ENCODE measurements around the gene WNT1.
A peak's percentile ranks its signal among the peaks of the same experiment; 100 is the strongest.

Gene WNT1

DNA sequence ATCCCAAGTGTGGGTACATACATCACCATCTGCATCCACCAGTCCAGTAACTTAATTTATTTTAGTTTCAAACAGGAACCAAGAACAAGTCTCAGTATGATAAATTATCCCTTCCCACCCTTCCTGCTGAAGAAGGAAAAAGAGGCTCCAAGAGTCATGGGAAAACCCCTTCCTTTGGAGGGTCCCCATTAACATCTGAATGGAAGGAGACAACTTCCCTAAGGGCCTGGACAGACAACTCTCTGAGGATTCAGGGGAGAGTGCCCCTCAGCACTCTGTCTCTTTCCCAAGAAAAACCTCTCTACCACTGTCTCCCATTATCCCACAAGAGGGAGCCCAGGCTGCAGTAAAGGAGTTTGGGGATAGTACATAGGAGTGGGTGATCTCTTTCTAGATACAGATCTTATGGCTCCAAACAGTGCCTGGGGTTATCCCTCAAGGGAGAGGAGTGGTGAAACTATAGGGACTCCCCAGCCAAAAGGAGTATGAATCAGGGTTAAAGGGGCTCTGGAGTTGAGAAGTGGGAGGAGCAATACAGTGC is 12.8 kb upstream of the WNT1 start:
- no peak for DNase-seq

DNA sequence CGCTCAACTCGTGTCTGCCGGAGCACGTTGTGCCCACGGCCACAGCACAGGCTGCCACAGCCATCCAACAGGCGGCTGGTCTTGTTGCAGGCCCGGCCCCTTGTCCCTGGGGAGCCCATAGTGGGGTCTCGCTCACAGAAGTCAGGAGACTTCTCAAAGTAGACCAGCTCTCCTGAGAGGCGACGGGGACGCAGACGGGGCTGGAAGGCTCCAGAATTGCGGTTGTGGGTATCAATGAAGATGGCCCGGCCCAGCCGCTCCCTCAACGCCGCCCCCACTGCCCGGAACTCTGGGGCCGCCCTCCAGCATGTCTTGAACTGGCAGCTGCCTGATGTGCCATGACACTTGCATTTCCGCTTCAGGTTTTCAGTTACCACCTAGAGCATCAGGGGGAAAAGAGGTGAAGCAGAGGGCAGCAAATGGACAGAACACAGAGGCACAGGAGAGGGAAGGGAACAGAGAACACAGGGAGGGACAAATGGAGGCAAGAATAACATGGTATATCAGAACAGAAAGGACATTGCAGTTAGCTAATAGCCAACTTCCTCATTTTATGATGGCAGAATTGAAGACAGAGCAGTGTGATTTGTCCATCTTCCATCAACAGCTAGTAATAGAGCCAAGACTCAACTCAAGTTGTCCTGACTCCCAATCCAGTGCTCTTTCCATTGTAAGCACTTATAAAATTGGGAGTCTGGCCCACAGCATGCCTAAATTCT is 11.8 kb upstream of the WNT1 start:
- no peak for DNase-seq

DNA sequence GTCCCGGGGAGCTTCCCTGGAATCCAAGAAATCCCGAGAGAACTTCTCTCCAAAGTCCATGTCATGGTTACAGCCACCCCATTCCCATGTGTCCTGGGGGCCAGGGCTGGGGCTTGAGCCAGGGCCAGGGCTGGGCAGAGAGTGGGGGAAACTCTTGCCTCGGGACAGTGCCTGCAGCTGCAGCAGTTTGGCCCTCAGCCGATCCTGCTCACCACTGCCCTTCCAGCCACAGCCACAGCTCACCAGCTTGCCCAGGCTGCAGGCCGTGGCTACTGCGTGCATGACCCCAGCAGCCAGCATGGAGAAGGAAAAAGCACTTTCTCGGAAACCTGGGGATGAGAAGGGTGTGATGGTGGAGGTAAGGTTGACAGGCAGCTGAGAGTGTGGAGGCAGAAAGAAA is 10.1 kb upstream of the WNT1 start:
- DNase-seq = no peak

DNA sequence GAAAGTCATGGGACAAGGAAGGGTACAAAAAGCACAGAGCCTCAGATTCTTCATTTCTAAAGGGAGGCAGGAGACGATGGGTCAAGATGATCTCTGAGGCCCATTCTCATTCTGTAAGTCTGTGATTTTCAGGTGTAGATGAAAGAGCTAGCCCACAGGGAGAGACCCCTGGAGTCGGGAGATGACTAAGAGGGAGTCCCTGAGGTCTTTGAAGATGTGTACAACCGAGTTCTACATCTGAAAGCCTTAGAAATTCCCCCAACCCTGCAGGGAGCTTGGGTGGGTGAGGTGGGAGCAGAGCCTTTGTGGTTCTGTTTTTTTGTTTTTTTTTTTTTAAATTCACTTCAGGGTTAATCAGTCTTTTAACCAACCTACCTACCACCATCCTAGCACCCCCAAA is 9.7 kb upstream of the WNT1 start:
- no peak for DNase-seq

DNA sequence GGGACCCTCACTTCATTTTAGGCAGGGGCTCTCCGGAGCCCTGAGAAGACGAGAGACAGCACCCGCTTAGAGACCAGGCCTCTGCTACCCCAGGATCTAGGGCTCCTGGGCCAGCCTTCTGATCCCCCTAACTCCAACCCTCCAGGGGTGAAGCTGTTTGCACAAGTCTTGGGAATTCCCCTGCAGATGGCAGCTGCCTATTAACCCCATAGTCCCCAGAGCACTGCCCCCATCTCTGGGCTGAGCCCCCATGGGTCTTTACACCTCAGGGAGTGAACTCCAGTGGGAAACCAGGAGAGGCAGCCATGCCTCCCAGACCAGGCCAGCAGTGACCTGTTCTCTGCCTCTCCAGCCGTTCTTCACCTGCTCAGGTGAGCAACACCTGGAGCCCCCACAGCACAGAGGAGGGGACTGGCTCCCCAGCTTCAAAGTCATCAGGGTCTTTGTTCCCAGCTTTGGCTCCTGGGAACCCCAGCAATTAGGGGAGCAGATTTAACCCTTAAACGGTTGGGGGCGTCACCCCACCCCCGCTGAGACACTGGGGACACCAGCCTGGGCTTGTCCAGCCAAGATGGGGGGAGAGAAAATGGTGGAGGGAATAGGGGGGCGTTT is 8.9 kb upstream of the WNT1 start:
- DNase-seq = no peak

DNA sequence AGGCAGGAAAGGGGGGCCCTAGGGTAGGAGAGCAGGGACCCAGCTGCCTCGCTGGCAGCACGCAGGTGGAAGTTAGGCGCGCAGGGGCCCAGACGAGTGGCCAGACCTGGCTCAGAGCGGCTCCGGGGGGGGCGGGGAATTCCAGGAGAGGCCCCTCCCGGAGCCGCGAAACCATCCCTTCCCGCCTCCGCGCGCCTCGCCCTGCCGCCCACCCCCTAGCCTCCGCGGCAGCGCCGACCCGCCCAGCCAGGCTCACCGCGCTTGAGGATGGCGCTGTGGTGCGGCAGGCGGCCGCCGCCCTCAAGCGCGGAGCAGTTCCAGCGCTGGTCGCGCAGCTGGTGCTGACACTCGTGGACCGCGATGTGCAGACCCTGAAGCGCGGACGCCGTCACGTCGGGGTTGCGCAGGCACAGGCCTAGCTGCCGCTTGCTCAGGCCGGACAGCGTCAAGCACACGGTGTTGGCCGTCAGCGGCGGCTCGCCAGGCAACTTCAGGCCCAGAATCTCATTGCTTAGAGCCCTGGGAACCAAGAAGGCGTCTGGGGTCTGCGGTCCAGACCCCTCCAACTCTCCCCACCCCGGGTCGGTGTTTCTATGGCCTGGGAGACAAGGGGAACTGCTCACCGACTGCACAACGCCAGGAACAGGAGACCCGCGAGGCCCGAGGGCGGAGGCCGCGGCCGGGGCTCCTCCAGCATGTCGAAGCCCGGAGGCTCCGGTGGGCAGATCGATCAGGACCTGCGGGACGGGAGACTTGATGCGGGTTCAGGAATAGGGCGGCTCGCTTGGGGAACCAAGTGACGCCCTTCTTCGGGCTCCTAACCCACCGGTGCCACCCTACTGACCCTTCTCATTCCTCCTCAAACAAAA is 8.1 kb upstream of the WNT1 start:
- DNase-seq = no peak

DNA sequence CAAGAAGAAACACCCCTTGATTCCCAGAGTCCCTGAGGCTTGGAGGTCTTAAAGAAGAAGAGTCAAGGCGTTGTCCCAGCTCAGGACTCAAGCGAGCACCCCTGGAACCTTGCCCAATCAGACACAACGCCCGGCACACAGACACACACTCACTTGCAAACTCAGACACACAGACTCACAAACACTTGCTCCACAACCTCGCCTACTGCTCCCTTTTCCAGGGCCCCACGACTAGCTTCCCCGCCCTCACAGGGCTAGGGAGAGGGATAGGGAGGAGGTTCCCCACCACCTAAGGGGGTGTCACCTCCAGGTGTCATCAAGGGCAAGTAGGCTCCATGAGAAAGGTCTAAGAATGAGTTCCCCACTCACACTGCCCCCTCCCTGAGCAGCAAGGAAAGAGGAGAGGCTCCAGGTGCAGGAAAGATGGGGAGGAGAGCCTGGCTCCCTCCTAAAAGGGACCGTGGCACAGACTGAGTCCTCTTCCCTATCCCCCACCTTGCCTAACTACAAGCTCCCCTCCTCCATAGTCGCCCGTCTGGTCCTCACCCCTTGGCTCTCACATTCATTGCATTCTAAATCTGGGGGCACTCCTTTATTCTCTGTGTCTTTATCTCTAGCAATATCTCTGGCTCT is 7.3 kb upstream of the WNT1 start:
- no peak for DNase-seq

DNA sequence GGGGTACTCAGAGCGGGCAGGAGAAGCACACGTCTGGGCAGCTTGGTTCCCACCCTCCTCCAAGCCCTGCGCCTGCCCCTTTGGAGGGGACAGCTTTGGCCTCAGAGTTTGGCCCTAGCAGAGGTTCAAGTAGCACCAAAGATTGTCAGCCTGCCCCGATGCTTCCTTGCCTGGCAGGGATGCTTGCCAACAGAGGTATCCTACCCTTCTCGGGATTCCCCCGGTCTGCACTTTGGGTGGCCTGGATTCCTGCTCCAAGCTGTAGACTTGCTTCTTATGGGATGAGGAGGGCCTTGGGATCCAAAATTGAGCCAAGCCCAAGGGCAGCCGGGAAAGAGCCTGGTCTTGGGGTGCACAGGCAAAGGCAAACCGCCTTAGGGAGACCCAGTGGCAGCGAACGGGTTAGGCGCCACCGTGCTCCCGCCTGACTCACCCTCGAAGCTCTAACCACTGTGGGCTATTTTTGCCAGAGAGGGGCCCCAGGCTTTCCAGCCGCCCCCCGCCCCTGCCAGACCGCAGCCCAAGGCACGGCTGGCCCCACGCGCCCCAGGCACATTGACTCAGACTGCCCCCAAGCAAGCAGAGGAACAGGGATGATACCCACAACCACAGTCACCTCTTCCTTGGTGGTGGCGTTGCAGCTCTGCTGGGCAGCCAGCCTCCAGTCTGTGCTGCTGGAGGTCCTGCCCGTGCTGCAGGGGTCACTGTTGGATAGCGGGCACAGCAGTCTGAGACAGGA is 5.7 kb upstream of the WNT1 start:
- no peak for DNase-seq

DNA sequence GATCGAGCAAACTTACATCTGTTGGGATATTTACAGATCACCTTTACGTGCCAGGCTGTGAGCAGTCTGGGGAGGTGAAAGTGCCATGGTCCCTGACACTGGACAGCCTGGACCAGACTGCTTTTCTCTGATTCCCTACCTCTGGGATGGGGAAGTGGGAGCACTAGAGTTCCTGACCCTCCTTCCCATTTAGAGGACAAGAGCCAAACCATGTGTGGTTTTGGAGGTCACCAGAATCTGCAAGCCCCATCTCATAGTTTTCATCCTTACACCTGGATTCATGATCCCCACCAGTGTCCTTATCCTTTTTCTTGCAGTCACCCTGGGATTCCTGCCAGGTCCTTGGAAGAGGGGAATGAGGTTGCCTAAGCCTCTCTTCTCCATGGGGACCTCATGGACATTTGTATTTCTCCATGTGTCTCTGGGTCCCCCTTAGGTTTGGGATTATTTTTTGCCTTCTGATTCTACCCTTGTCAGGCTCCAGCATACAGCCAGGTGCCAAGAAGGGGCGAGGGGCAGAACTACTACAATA is 5.1 kb upstream of the WNT1 start:
- no peak for DNase-seq

DNA sequence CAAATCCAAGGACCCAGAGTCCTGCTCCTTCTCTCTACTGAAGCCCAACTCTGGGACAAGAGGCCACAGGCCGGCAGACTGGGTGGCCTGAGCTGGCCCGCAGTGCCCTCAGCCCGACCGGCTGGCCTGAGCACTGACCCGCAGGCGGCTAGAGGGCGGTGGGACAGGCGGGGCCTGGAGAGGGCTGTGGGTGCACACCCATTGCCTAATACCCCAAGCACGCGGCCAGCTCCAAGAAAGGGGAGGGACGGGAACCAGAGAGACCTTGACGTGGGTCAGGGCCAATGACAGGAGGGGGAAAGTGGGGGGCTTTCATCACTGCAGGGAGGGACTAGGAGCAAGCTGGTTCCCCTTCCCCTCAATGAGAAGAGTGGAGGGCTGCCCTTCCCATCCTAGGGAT is 4.6 kb upstream of the WNT1 start:
- DNase-seq = no peak

DNA sequence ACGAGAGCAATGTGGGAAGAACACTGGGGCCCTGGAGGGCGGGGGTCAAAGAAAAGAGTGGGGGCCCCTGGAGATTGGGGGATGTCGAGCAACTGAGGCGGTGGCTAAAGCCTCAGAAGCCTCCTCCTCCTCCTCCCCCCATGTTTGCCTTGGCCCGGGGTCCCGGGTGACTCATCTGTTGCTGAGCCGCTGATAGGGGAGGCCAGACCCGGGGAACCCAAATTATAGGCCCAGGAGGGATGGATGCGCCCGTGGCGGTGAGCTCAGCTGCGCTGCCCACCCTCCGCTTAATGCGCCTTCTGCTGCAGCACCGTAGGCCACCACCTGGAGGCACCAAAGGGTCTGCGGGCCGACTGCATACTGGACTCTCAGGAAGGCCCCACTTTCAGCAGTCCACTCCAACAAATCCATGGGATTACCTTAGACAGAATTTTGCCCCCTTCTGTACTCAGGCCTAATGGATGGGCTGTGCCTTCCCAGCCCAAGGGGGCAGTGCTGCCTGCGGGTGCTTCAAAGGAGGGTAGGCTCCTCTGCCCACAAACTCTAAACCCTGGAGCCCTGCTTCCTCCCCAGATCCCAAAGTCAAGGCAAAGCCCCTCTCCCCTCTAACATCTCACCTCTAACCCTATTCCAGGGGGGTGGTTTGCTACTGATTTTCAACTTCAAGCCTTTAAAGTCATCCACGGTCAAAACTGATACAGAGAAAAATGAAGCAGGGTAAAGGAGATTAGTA is 4.0 kb upstream of the WNT1 start:
- DNase-seq = no peak

DNA sequence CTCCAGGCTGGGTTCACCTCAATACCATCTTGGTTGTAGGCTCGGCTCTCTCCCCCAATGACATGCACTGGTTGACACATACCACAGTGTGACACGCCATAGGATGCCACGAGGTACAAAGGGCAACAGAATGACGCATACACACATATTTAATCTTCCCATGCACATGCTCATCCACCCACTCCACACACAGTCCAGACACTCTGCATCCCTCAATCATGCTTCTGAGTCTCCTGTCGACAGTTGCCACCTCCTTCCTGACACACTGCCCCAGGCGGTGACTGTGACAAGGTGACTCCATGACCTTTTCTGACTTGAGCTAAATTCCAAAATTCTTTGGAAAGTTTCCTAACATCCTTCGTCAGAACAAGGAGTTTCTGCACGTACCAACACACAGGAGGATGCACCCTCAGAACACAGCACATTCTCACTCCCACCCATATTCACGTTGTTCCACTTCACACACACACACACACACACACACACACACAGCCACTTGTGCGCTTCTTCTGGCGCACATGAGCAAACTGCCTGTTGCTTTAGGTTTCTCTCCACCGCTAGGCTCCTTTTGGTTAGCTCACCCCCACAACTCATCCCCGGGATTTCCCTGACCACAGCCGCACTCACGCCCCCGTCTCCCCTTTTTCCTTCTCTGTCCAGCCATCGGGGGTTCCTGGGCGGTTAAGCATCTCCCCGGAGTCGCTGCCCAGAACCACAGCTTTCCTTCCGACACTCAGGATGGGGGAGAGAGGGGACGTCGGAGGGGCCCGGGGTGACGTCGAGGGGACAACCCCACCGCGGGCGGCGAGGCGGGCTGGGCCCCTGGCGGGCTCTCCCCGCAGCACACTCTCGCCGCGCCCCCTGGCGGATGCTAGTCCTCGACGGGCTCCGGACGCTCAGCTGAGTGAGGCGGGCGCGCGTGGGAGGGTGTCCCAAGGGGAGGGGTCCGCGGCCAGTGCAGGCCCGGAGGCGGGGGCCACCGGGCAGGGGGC is 536 bp upstream of the WNT1 start:
- peak; percentile 16 for DNase-seq

DNA sequence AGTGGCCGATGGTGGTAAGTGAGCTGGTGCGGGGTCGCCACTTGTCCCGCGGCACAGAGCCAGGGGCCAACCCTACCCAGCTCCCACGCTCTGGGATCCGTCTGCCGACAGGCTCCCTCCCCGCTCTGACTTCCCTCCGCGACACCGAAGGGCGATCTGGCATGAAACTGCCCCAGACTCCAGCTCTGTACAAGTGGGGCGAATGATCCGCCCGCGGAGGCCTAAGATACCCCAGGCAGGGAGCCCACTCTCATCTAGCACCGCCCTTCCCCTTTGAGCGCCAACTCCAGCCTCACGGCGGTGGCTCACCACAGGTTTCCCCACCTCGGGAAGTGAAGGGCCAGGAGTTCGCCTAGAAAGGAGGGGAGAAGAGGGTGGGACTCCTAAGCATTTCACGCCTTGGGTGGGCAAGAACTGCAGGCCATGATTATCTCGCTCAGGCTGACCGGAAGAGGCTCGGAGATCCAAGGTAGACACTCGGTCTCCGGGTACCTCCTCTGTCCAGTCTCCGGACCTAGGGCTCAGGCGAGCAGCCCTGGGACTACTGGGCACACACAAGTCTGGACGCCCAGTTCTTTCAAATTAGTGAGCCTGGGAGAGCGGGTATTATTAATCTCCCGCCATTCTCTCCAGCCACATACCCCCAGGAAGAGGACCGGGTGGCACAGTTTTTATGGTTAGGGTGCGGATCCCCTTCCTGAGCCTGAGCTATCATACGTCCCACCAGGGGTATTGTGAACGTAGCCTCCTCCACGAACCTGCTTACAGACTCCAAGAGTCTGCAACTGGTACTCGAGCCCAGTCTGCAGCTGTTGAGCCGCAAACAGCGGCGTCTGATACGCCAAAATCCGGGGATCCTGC is 849 bp downstream of the WNT1 start:
- DNase-seq = no peak

DNA sequence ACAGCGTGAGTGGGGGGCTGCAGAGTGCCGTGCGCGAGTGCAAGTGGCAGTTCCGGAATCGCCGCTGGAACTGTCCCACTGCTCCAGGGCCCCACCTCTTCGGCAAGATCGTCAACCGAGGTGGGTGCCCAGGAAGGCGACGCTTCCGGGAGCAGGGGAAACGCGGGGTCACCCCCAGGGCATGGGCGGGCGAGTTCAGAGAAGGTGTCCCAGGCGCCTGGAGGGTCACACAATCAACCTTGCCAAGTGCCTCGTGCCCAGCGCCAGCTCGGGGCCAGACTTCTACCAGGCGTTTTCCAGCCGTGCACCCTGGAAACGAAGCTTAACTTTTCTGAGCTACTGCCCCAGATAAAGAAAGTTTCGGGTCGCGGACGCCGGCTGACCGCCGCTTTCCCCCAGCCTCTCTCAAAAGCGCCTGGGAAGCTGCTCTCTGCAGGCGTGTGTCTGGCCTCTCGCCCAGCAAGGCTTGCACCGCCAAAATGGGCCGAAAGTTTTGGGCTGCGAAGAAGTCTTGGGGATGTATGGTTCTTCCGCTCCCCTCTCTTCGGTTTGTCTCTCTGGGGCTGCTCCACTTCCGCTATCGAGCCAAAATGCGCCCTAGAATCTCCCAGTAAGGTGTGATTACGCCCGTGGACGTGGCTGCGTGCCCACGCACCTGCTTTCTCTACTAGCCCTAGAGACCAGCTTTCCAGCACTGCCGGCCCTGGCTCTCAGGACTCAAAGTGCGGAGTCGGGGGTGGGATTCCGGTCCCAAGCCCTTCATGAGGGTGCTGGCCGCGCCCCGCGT is 1.7 kb downstream of the WNT1 start:
- no peak for DNase-seq

DNA sequence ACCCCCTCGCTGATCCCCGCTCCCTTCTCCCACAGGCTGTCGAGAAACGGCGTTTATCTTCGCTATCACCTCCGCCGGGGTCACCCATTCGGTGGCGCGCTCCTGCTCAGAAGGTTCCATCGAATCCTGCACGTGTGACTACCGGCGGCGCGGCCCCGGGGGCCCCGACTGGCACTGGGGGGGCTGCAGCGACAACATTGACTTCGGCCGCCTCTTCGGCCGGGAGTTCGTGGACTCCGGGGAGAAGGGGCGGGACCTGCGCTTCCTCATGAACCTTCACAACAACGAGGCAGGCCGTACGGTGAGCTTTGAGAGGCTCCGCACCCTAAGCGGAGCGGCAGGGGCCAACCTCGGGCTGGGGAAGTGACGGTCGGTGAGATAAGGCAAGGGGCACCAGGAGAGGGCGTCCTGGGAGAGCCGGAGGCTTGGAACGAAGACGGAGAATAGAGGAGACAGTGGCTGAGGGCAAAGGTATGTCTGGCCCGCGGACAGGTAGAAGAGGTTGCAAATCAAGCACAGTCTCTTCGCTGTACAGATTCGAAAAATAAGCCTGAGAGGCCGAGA is 2.3 kb downstream of the WNT1 start:
- DNase-seq = no peak

DNA sequence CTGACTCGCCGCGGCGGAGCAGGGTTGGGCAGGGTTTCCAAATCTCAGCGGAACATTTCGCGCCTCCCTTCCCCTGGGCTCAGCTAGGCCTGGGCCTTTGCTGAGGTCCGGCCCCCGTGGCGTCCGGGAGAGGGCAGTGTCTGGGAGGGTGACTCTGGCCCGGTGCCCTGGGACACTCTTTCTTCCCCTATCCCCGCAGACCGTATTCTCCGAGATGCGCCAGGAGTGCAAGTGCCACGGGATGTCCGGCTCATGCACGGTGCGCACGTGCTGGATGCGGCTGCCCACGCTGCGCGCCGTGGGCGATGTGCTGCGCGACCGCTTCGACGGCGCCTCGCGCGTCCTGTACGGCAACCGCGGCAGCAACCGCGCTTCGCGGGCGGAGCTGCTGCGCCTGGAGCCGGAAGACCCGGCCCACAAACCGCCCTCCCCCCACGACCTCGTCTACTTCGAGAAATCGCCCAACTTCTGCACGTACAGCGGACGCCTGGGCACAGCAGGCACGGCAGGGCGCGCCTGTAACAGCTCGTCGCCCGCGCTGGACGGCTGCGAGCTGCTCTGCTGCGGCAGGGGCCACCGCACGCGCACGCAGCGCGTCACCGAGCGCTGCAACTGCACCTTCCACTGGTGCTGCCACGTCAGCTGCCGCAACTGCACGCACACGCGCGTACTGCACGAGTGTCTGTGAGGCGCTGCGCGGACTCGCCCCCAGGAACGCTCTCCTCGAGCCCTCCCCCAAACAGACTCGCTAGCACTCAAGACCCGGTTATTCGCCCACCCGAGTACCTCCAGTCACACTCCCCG is 3.0 kb downstream of the WNT1 start:
- no peak for DNase-seq

DNA sequence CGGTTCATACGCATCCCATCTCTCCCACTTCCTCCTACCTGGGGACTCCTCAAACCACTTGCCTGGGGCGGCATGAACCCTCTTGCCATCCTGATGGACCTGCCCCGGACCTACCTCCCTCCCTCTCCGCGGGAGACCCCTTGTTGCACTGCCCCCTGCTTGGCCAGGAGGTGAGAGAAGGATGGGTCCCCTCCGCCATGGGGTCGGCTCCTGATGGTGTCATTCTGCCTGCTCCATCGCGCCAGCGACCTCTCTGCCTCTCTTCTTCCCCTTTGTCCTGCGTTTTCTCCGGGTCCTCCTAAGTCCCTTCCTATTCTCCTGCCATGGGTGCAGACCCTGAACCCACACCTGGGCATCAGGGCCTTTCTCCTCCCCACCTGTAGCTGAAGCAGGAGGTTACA is 3.6 kb downstream of the WNT1 start:
- no peak for DNase-seq

All from NCI-H774 (cell line).